GM19240 (cell line): ENCODE results near the gene SIK3.

Experiments used
- DNase-seq: peaks from one replicate; pipeline ENCODE4 v3.0.0; 2011; ENCODE audit warnings: low spot score; ENCODE audit not compliant: insufficient read length

The SIK3 gene

DNA sequence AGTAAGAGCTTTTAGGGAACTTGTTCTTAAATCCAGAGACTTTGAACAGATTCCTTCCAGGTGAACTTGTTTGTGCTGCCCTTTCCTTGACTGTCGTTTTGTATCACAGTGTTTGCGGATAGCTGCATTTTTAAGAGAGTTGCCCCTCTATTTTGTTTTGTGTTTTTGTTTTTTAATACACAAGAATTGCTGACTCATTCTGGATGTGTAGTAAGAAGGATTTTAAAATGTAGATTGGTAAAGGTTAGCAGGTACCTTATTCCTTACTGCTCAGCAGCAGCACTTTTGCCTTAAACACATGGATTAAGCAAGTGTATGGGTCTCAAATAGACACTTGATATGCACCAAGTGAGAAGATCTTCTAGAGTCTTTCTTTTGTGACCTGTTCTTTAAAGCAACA lies 297.6 kb downstream of the SIK3 start:
- DNase-seq = no peak

DNA sequence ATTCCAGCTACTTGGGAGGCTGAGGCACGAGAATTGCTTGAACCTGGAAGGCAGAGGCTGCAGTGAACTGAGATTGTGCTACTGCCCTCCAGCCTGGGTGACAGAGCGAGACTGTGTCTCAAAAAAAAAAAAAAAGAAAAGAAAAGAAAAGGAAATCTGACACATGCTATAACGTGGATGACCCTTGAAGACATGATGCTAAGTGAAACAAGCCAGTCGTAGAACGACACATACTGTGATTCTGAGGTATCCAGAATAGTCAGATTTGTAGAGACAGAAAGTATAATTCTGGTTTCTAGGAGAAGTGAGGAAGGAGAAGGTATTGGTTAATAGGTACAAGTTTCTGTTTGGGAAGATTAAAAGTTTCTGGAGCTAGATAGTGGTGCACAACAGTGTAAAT lies 299.9 kb downstream of the SIK3 start:
- DNase-seq = no peak

DNA sequence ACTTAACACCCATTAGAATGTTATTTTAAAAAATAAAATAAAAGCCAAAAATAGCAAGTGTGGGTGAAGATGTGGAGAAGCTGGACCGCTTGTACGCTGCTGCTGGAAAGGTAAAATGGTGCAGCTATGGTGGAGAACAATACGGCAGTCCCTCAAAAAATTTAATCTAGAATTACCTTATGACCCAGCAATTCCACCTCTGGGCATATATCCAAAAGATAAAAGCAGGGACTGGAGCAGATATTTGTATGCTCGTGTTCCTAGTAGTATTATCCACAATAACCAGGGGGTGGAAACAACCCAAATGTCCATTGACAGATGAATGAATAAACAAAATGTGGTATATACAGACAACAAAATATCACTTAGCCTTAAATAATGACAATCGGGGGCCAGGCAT lies 300.4 kb downstream of the SIK3 start:
- DNase-seq = no peak

DNA sequence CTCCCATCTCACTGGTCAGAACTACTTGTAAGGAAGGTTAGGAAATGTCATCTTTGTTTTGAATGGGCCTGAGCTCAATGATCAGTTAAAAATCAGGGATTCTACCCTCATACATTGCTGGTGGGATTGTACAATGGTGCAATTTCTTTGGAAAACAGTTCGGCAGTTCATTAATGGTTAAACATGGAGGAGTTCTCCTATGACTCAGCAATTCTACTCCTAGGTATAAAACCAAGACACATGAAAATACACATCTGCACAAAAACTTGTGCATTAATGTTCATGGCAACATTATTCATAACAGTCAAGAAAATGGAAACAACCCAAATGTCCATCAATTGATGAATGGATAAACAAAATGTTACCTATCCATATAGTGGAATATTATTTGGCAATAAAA lies 301.7 kb downstream of the SIK3 start:
- no peak for DNase-seq

DNA sequence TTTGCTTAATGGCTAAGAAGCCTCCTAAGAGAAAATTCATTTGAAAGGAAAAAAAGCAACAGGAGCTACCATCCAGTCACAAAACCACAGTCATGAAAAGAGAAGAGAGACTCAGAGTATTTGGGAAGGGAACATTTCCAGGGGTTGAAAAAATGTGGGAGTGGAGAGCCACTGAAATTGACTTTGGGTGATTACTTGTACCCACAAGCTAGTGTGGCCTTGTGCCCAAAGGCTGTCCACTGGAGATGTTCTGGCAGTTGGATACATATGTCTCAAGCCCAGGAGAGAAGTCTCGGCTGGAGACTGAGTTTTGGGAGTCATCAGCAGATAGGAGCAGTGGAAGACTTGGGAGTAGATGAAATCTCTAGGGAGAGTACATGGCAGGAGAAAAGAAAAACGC lies 303.4 kb downstream of the SIK3 start:
- DNase-seq = no peak

DNA sequence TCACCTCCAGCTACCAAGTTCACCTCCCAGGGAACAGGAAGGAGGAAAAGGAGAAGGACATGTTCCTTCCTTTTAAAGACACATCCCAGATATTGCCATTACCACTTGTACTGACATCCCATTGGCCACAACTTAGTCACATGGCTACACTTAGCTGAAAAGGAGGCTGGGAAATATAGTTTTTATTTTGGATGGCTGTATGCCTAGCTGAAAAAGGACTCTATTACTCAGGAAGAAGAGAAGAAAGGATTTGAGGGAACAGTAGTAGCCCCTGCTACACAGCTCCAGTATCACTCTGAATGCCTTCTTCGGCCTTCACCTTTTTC lies 304.5 kb downstream of the SIK3 start:
- no peak for DNase-seq
